Prostate gland (tissue), 2 donors: ENCODE data around the gene BRD2. TPM values are rescaled to one million over a fixed set of nuclear protein-coding genes. Genes with fewer than 3 reads are reported as not detected.
A peak's percentile ranks its signal among the peaks of the same experiment; 100 is the strongest.

ENCODE experiments used
- DNase-seq: peaks from one replicate; pipeline ENCODE4 v3.0.0-alpha.2; 2019; ENCODE audit warnings: low spot score
- H3K27ac ChIP-seq, 2 donors: fragments of 200-600 bp; sonication (generic); 2 replicates each; pipeline ENCODE4 v1.5.1; 2017 to 2019
- H3K27me3 ChIP-seq: fragments of 200-600 bp; sonication (generic); replicated peaks from 2 replicates; pipeline ENCODE4 v1.5.1; 2019; ENCODE audit not compliant: insufficient read depth
- H3K36me3 ChIP-seq, 2 donors: fragments of 200-600 bp; sonication (generic); 1 replicate in 1 of 2; 2 replicates in 1 of 2; pipeline versions ENCODE4 v1.5.1 to v1.8.1; 2017 to 2019
- H3K4me1 ChIP-seq: fragments of 200-600 bp; sonication (generic); replicated peaks from 2 replicates; pipeline ENCODE4 v1.5.1; 2019
- H3K4me3 ChIP-seq, 2 donors: fragments of 200-600 bp; sonication (generic); 2 replicates each; pipeline ENCODE4 v1.5.1; 2017 to 2019
- H3K9me3 ChIP-seq: fragments of 200-600 bp; sonication (generic); 2 replicates; pipeline ENCODE4 v1.5.1; 2017
- CTCF ChIP-seq, 4 experiments: fragments of 200-600 bp in 2 of 4; fragments of 450-650 bp in 2 of 4; sonication (generic) in 2 of 4; IDR thresholded peaks; 1 replicate in 3 of 4; 2 replicates in 1 of 4; pipeline ENCODE4 v1.5.1; 2016 to 2019; ENCODE audit warnings: antibody characterized with exemption in 4 of 4, mild to moderate bottlenecking in 2 of 4, moderate library complexity in 2 of 4
- POLR2A ChIP-seq: fragments of 450-650 bp; IDR thresholded peaks from one replicate; pipeline ENCODE4 v1.6.1; 2016; ENCODE audit warnings: antibody characterized with exemption, mild to moderate bottlenecking
- POLR2AphosphoS5 ChIP-seq: sonication (generic); formaldehyde crosslinking; IDR thresholded peaks from one replicate; pipeline ENCODE4 v1.6.1; 2017; ENCODE audit warnings: antibody characterized with exemption
- WGBS: methylation state at CpG from one replicate; pipeline ENCODE4 v1.1.5; 2018; 5-methylcytosine and 5-hydroxymethylcytosine counted together
- intact Hi-C: fragments of 100-400 bp; cut with DNase I; formaldehyde crosslinking; loops from one replicate; pipeline ENCODE4 v1.14.2; 2022
- total RNA-seq, 2 donors: library from RNA; depleted of rRNA; stranded (reverse); fragments of >200 nt; gene quantifications; one replicate each; pipeline ENCODE4 v1.1.0, GENCODE V29; 2016

Gene BRD2
- total RNA-seq, 2 donors from 2014 or later = 153 to 252 TPM

- Histone ChIP-seq H3K36me3 (no peaks in the 10 kb centered on the region), H3K4me1 (no peaks in the 10 kb centered on the region), H3K9me3 (no peaks in the 10 kb centered on the region), H3K27me3 (no peaks in the 10 kb centered on the region), H3K4me3 (no peak overlapping the region), H3K27ac (peak overlapping the region; percentile 50 to 58)
- no peak for DNase-seq
- intact Hi-C loops = loop anchor here (10.0 kb wide), 1 partner anchor 126 kb away; no protein-coding TSS in a partner anchor
- TF ChIP-seq POLR2A (no peak), POLR2AphosphoS5 (no peak), CTCF (IDR thresholded peaks at IDR 0.05) (no peak)
Measured at GRCh38 chr6:33018418-33018817, 50.0 kb downstream of the BRD2 start.

- no peak overlapping the region for H3K4me3 ChIP-seq
- intact Hi-C loops = loop anchor here (10.0 kb wide), 1 partner anchor 126 kb away; no protein-coding TSS in a partner anchor
- peak; percentile 36 for DNase-seq
Measured at GRCh38 chr6:33018904-33019303, 50.5 kb downstream of the BRD2 start.

GRCh38 chr6:33019372-33019771 lies 51.0 kb downstream of the BRD2 start:
- Histone ChIP-seq H3K27ac (peak overlapping the region; percentile 50 to 58), H3K4me3 (no peak overlapping the region), H3K27me3 (no peaks in the 10 kb centered on the region), H3K36me3 (no peaks in the 10 kb centered on the region), H3K4me1 (no peaks in the 10 kb centered on the region), H3K9me3 (no peaks in the 10 kb centered on the region)
- no peak for TF ChIP-seq POLR2AphosphoS5
- TF ChIP-seq CTCF (IDR thresholded peaks at IDR 0.05) = no peak
- TF ChIP-seq POLR2A = no peak
- no peak for DNase-seq
- intact Hi-C loops = loop anchor here (10.0 kb wide), 1 partner anchor 125 kb away; no protein-coding TSS in a partner anchor

More at GRCh38 chr6:33018904-33019303, 50.5 kb downstream of the BRD2 start:
- no peak for TF ChIP-seq CTCF (IDR thresholded peaks at IDR 0.05)
- TF ChIP-seq POLR2A = no peak
- no peak for TF ChIP-seq POLR2AphosphoS5
- no peaks in the 10 kb centered on the region for H3K9me3 ChIP-seq
- H3K4me1 ChIP-seq = no peaks in the 10 kb centered on the region
- H3K27ac ChIP-seq = peak overlapping the region; percentile 50 to 58
- H3K36me3 ChIP-seq = no peaks in the 10 kb centered on the region
- 25% methylated on average over 6 of the region's 6 CpGs for WGBS
- no peaks in the 10 kb centered on the region for H3K27me3 ChIP-seq

- no peaks in the 10 kb centered on the region for H3K9me3 ChIP-seq
- no peak overlapping the region for H3K27ac ChIP-seq
- H3K4me3 ChIP-seq = no peak overlapping the region
- no peaks in the 10 kb centered on the region for H3K4me1 ChIP-seq
- 95% methylated on average over 11 of the region's 11 CpGs for WGBS
- DNase-seq = no peak
- intact Hi-C loops = no loop called here
- TF ChIP-seq POLR2A (no peak), POLR2AphosphoS5 (no peak), CTCF (IDR thresholded peaks at IDR 0.05) (no peak)
- no peaks in the 10 kb centered on the region for H3K36me3 ChIP-seq
- H3K27me3 ChIP-seq = no peaks in the 10 kb centered on the region
Measured at GRCh38 chr6:33021917-33022316, 53.5 kb downstream of the BRD2 start.

GRCh38 chr6:33023536-33023935 lies 55.1 kb downstream of the BRD2 start:
- Histone ChIP-seq H3K4me3 (no peak overlapping the region), H3K36me3 (no peaks in the 10 kb centered on the region), H3K4me1 (no peaks in the 10 kb centered on the region), H3K9me3 (no peaks in the 10 kb centered on the region), H3K27ac (no peak overlapping the region), H3K27me3 (no peaks in the 10 kb centered on the region)
- WGBS = 84% methylated on average over 3 of the region's 3 CpGs
- no peak for TF ChIP-seq POLR2AphosphoS5
- no peak for TF ChIP-seq POLR2A
- no peak for TF ChIP-seq CTCF (IDR thresholded peaks at IDR 0.05)
- DNase-seq = no peak
- intact Hi-C loops = no loop called here
